HEK293 (cell line): Measurements from ENCODE around the gene TPST1.

ENCODE experiments used
- BCL11A ChIP-seq: fragments of 450-650 bp; formaldehyde crosslinking; IDR thresholded peaks from 2 replicates; pipeline ENCODE4 v1.5.1; 2016; ENCODE audit warnings: low read depth, missing biosample characterization, missing genetic modification characterization
- MYNN ChIP-seq: fragments of 450-650 bp; formaldehyde crosslinking; IDR thresholded peaks from 2 replicates; pipeline ENCODE4 v1.5.1; 2016; ENCODE audit warnings: missing biosample characterization, missing genetic modification characterization, borderline replicate concordance
- ZFP41 ChIP-seq: fragments of 450-650 bp; formaldehyde crosslinking; IDR thresholded peaks from 2 replicates; pipeline ENCODE4 v1.5.1; 2016; ENCODE audit warnings: missing biosample characterization, missing genetic modification characterization, borderline replicate concordance
- ZNF10 ChIP-seq: fragments of 450-650 bp; formaldehyde crosslinking; IDR thresholded peaks from 2 replicates; pipeline ENCODE4 v1.5.1; 2017; ENCODE audit warnings: missing biosample characterization, missing genetic modification characterization
- ZNF140 ChIP-seq: fragments of 450-650 bp; formaldehyde crosslinking; IDR thresholded peaks from 2 replicates; pipeline ENCODE4 v1.5.1; 2016; ENCODE audit warnings: missing biosample characterization, missing genetic modification characterization
- ZNF239 ChIP-seq: fragments of 450-650 bp; formaldehyde crosslinking; IDR thresholded peaks from 2 replicates; pipeline ENCODE4 v1.5.1; 2016; ENCODE audit warnings: missing biosample characterization, missing genetic modification characterization
- ZNF24 ChIP-seq: fragments of 450-650 bp; formaldehyde crosslinking; IDR thresholded peaks from 2 replicates; pipeline ENCODE4 v1.5.1; 2016; ENCODE audit warnings: missing biosample characterization, missing genetic modification characterization
- ZNF248 ChIP-seq: fragments of 450-650 bp; formaldehyde crosslinking; IDR thresholded peaks from 2 replicates; pipeline ENCODE4 v1.5.1; 2017; ENCODE audit warnings: missing biosample characterization, missing genetic modification characterization
- ZNF302 ChIP-seq: fragments of 450-650 bp; formaldehyde crosslinking; IDR thresholded peaks from 2 replicates; pipeline ENCODE4 v1.5.1; 2016; ENCODE audit warnings: missing biosample characterization, missing genetic modification characterization, low read depth
- ZNF830 ChIP-seq: fragments of 450-650 bp; IDR thresholded peaks from 2 replicates; pipeline ENCODE4 v1.5.0; 2018; ENCODE audit warnings: missing biosample characterization, missing genetic modification characterization, low read depth, mild to moderate bottlenecking, moderate library complexity
- TF ChIP-seq, protein P1 (sequence below): fragments of 450-650 bp; formaldehyde crosslinking; IDR thresholded peaks from 2 replicates; pipeline ENCODE4 v1.5.1; 2016; ENCODE audit warnings: missing biosample characterization, missing genetic modification characterization
- TF ChIP-seq, protein P2 (sequence below): fragments of 450-650 bp; formaldehyde crosslinking; IDR thresholded peaks from 2 replicates; pipeline ENCODE4 v1.5.1; 2016; ENCODE audit warnings: missing biosample characterization, missing genetic modification characterization
- TF ChIP-seq, protein P3 (sequence below): fragments of 450-650 bp; formaldehyde crosslinking; IDR thresholded peaks from 2 replicates; pipeline ENCODE4 v1.5.1; 2016; ENCODE audit warnings: missing biosample characterization, missing genetic modification characterization
- TF ChIP-seq, protein P4 (sequence below): fragments of 450-650 bp; formaldehyde crosslinking; IDR thresholded peaks from 2 replicates; pipeline ENCODE4 v1.5.1; 2016; ENCODE audit warnings: missing biosample characterization, missing genetic modification characterization

DNA sequence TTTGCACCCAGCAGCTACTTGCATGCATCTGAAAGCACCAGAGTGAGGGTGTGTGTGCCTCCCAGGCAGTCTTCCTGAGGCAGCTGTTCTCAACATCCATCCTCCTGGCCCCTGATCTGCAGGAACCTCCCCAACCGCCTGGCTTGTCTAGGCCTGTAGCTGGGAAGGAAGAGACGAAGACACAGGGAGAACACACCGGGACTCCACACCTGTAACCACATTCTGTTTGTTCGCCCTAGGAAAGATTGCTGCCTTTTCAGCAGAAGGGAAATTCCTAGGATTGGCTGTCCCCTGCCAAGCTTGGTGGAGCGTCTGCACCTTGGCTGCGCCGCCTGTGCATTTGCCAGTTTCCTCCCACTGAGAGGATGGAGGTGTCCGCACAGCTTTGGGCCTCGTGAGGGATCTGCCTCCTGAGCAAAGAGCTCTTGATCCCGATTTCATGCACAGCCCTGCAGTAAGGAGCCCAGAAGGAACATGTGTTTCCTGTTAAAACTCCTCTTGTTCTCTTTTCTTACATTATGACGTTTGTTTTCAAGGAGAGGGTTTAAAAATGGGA is 154.6 kb downstream of the TPST1 start:
- no peak for TF ChIP-seq ZNF24
- TF ChIP-seq, protein P1, sequence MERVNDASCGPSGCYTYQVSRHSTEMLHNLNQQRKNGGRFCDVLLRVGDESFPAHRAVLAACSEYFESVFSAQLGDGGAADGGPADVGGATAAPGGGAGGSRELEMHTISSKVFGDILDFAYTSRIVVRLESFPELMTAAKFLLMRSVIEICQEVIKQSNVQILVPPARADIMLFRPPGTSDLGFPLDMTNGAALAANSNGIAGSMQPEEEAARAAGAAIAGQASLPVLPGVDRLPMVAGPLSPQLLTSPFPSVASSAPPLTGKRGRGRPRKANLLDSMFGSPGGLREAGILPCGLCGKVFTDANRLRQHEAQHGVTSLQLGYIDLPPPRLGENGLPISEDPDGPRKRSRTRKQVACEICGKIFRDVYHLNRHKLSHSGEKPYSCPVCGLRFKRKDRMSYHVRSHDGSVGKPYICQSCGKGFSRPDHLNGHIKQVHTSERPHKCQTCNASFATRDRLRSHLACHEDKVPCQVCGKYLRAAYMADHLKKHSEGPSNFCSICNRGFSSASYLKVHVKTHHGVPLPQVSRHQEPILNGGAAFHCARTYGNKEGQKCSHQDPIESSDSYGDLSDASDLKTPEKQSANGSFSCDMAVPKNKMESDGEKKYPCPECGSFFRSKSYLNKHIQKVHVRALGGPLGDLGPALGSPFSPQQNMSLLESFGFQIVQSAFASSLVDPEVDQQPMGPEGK (tag by site-specific recombination): no peak
- no peak for TF ChIP-seq ZNF248 (tag by site-specific recombination)
- no peak for TF ChIP-seq ZNF10 (tag by site-specific recombination)
- no peak for TF ChIP-seq ZNF302
- TF ChIP-seq, protein P2, sequence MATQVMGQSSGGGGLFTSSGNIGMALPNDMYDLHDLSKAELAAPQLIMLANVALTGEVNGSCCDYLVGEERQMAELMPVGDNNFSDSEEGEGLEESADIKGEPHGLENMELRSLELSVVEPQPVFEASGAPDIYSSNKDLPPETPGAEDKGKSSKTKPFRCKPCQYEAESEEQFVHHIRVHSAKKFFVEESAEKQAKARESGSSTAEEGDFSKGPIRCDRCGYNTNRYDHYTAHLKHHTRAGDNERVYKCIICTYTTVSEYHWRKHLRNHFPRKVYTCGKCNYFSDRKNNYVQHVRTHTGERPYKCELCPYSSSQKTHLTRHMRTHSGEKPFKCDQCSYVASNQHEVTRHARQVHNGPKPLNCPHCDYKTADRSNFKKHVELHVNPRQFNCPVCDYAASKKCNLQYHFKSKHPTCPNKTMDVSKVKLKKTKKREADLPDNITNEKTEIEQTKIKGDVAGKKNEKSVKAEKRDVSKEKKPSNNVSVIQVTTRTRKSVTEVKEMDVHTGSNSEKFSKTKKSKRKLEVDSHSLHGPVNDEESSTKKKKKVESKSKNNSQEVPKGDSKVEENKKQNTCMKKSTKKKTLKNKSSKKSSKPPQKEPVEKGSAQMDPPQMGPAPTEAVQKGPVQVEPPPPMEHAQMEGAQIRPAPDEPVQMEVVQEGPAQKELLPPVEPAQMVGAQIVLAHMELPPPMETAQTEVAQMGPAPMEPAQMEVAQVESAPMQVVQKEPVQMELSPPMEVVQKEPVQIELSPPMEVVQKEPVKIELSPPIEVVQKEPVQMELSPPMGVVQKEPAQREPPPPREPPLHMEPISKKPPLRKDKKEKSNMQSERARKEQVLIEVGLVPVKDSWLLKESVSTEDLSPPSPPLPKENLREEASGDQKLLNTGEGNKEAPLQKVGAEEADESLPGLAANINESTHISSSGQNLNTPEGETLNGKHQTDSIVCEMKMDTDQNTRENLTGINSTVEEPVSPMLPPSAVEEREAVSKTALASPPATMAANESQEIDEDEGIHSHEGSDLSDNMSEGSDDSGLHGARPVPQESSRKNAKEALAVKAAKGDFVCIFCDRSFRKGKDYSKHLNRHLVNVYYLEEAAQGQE: no peak
- TF ChIP-seq ZFP41: no peak
- no peak for TF ChIP-seq BCL11A (tag by site-specific recombination)
- TF ChIP-seq, protein P3, sequence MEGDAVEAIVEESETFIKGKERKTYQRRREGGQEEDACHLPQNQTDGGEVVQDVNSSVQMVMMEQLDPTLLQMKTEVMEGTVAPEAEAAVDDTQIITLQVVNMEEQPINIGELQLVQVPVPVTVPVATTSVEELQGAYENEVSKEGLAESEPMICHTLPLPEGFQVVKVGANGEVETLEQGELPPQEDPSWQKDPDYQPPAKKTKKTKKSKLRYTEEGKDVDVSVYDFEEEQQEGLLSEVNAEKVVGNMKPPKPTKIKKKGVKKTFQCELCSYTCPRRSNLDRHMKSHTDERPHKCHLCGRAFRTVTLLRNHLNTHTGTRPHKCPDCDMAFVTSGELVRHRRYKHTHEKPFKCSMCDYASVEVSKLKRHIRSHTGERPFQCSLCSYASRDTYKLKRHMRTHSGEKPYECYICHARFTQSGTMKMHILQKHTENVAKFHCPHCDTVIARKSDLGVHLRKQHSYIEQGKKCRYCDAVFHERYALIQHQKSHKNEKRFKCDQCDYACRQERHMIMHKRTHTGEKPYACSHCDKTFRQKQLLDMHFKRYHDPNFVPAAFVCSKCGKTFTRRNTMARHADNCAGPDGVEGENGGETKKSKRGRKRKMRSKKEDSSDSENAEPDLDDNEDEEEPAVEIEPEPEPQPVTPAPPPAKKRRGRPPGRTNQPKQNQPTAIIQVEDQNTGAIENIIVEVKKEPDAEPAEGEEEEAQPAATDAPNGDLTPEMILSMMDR (tag by site-specific recombination): no peak
- no peak for TF ChIP-seq ZNF140 (tag by site-specific recombination)
- TF ChIP-seq ZNF239 (tag by site-specific recombination): no peak
- TF ChIP-seq, protein P4, sequence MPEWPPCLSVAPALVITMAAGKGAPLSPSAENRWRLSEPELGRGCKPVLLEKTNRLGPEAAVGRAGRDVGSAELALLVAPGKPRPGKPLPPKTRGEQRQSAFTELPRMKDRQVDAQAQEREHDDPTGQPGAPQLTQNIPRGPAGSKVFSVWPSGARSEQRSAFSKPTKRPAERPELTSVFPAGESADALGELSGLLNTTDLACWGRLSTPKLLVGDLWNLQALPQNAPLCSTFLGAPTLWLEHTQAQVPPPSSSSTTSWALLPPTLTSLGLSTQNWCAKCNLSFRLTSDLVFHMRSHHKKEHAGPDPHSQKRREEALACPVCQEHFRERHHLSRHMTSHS: no peak
- no peak for TF ChIP-seq ZNF830 (tag by site-specific recombination)
- no peak for TF ChIP-seq MYNN (tag by site-specific recombination)
